ENCODE data around the gene SMIM14. TPM values are rescaled to one million over a fixed set of nuclear protein-coding genes. Genes with fewer than 3 reads are reported as not detected.
"Not testable (repeated sequence)": the region's sequence is repeated elsewhere in the genome, so short reads cannot be mapped to it uniquely, and the experiment has no call there.

SMIM14 gene
- total and polyA plus RNA-seq, 12 donors: 5.4 to 15.2 (median 11.6) TPM

GRCh38 chr4:39620551-39621313, 17.9 kb downstream of the SMIM14 start:
- peaks cover 0 to 6% (median 0%) of the 10 kb centered on the region in 9 donors for H3K36me3 ChIP-seq
- intact Hi-C loops (cut with DNase I): no loop called here
- H3K4me3 ChIP-seq: no peak overlapping the region
- peaks cover 0 to 39% (median 16%) of the 10 kb centered on the region in 9 donors for H3K4me1 ChIP-seq
- no peaks in the 10 kb centered on the region for H3K27me3 ChIP-seq
- 73 to 75% methylated on average over 4 of the region's 4 CpGs for WGBS, 2 donors
- H3K27ac ChIP-seq: peak overlapping the region in 7 of 10 donors; percentile 0 to 45 (median 37)
- TF ChIP-seq, protein P1, sequence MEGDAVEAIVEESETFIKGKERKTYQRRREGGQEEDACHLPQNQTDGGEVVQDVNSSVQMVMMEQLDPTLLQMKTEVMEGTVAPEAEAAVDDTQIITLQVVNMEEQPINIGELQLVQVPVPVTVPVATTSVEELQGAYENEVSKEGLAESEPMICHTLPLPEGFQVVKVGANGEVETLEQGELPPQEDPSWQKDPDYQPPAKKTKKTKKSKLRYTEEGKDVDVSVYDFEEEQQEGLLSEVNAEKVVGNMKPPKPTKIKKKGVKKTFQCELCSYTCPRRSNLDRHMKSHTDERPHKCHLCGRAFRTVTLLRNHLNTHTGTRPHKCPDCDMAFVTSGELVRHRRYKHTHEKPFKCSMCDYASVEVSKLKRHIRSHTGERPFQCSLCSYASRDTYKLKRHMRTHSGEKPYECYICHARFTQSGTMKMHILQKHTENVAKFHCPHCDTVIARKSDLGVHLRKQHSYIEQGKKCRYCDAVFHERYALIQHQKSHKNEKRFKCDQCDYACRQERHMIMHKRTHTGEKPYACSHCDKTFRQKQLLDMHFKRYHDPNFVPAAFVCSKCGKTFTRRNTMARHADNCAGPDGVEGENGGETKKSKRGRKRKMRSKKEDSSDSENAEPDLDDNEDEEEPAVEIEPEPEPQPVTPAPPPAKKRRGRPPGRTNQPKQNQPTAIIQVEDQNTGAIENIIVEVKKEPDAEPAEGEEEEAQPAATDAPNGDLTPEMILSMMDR (IDR thresholded peaks at IDR 0.05): no peak
- ATAC-seq: no peak
- H3K9me3 ChIP-seq: no peaks in the 10 kb centered on the region
- no peak for DNase-seq

GRCh38 chr4:39617534-39617933, 21.1 kb downstream of the SMIM14 start:
- Histone ChIP-seq H3K27ac (no peak overlapping the region), H3K4me1 (peaks cover 0 to 57% (median 18%) of the 10 kb centered on the region in 9 donors), H3K4me3 (no peak overlapping the region), H3K9me3 (no peaks in the 10 kb centered on the region), H3K27me3 (no peaks in the 10 kb centered on the region), H3K36me3 (no peaks in the 10 kb centered on the region)
- intact Hi-C loops (cut with DNase I): no loop called here
- WGBS, 2 donors: 96 to 97% methylated on average over 2 of the region's 2 CpGs
- no peak for DNase-seq
- TF ChIP-seq, protein P1 (IDR thresholded peaks at IDR 0.05): no peak
- no peak for ATAC-seq

DNA sequence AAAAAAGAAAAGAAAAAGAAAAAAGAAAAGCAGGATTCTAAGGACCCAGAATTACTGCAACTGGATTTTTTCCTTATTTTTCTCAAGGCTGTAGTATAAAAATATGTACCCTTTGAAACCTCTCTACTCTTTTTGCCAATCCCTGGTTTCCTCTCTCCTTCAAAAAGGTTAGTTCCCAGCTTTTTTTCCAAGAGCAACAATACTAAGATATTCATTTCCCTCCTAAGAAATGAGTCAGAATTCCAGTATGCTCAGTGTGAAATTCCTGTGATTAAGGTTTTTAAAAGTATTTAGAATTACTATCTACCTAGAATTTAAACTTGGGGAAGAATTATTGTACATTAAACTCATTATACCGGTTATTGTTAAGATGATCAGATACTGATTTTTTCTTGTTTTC, 22.0 kb downstream of the SMIM14 start:
- DNase-seq (no peak), ATAC-seq (no peak)
- H3K4me3 ChIP-seq: no peak overlapping the region
- H3K4me1 ChIP-seq: peaks cover 0 to 55% (median 15%) of the 10 kb centered on the region in 9 donors
- H3K36me3 ChIP-seq: peaks cover 0 to 6% (median 0%) of the 10 kb centered on the region in 9 donors
- TF ChIP-seq, protein P1 (IDR thresholded peaks at IDR 0.05): no peak
- H3K9me3 ChIP-seq: no peaks in the 10 kb centered on the region
- WGBS, 2 donors: 89 to 94% methylated on average over 1 of the region's 1 CpG
- no peaks in the 10 kb centered on the region for H3K27me3 ChIP-seq
- intact Hi-C loops (cut with DNase I): no loop called here
- peak overlapping the region in 2 of 10 donors; percentile 22 to 57 for H3K27ac ChIP-seq

DNA sequence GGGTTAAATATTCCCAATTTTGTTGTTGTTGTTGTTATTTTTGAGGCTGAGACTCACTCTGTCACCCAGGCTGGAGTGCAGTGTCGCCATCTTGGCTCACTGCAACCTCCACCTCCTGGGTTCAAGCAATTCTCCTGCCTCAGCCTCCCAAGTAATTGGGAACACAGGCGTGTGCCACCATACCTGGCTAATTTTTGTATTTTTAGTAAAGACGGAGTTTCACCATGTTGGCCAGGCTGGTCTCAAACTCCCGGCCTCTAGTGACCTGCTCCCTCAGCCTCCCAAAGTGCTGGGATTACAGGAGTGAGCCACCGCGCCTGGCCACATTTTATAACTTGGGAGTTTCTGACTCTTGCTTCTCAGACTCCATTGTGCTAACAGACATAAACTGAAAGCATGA, 22.6 kb downstream of the SMIM14 start:
- ATAC-seq; H3K27me3 ChIP-seq; DNase-seq; H3K4me3 ChIP-seq; H3K9me3 ChIP-seq; intact Hi-C loops (cut with DNase I): not testable (repeated sequence)
- peaks cover 0 to 11% (median 0%) of the 10 kb centered on the region in 9 donors for H3K36me3 ChIP-seq
- WGBS, 2 donors: 96 to 97% methylated on average over 6 of the region's 6 CpGs
- peak overlapping the region in 2 of 10 donors; percentile 22 to 57 for H3K27ac ChIP-seq
- peaks cover 0 to 49% (median 10%) of the 10 kb centered on the region in 9 donors for H3K4me1 ChIP-seq

All from heart right ventricle (tissue), 16 donors.